Left lobe of liver (tissue), 2 donors: Measurements from ENCODE around the gene KIAA1217. TPM values are rescaled to one million over a fixed set of nuclear protein-coding genes. Genes with fewer than 3 reads are reported as not detected.
"Not testable (repeated sequence)": the region's sequence is repeated elsewhere in the genome, so short reads cannot be mapped to it uniquely, and the experiment has no call there.

Experiments used
- ATAC-seq: fragments of 200-7000 bp; cut with Tn5 transposase; one replicate; pipeline ENCODE4 v1.9.1; 2020; ENCODE audit warnings: mild to moderate bottlenecking, moderate library complexity
- DNase-seq: peaks from one replicate; pipeline ENCODE4 v3.0.0-alpha.2; 2020; ENCODE audit warnings: low spot score
- total RNA-seq: library from RNA; stranded (reverse); gene quantifications from one replicate; pipeline ENCODE4 v1.2.1, GENCODE V29; 2021
- donor health status: DM: no; HTN: no; CAD: no; lungs with moderate emphysema.
- donor health status: DM: no; HTN: yes; CAD: no.

KIAA1217 gene
- total RNA-seq, 1 donor from 2014 or later: 26.7 TPM

GRCh38 chr10:24324651-24325050 is 115.7 kb downstream of the KIAA1217 start:
- ATAC-seq: no peak

GRCh38 chr10:24331457-24331856 is 122.5 kb downstream of the KIAA1217 start:
- DNase-seq: no peak

More at GRCh38 chr10:24324651-24325050, 115.7 kb downstream of the KIAA1217 start:
- DNase-seq: no peak

GRCh38 chr10:24333736-24334135 is 124.8 kb downstream of the KIAA1217 start:
- DNase-seq: no peak
- no peak for ATAC-seq

More at GRCh38 chr10:24331457-24331856, 122.5 kb downstream of the KIAA1217 start:
- ATAC-seq: no peak

DNA sequence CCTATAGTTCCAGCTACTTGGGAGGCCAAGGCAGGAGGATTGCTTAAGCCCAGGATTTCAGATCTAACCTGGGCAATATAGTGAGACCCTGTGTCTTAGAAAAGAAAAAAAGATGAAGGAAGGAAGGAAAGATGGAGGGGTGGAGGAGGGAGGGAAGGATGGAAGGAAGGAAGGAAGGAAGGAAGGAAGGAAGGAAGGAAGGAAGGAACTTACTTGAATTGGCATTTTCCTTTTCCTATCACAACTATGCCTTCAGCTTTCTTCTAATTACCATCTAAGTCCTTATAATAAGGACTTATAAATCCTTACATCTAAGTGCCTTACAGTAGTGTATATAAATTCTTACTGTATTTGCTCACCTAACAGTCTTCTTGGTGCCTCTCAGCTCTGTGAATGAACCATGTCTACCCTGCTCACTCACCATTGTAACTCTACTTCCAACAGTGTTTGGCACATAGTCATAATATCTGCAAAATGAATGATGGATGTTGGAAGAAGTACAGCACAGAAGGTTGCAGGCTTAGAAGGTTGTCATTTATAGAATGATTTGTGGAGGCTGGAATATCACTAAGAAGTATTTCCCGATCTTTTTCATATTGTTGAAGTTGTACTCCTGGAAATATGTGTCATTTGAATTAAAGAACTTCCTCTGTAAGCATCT is 125.5 kb downstream of the KIAA1217 start:
- ATAC-seq: no peak
- no peak for DNase-seq

- not testable (repeated sequence) for ATAC-seq, DNase-seq
Measured at GRCh38 chr10:24337723-24338122, 128.8 kb downstream of the KIAA1217 start.

GRCh38 chr10:24339387-24339786 is 130.4 kb downstream of the KIAA1217 start:
- DNase-seq (no peak), ATAC-seq (peak; percentile 18)

DNA sequence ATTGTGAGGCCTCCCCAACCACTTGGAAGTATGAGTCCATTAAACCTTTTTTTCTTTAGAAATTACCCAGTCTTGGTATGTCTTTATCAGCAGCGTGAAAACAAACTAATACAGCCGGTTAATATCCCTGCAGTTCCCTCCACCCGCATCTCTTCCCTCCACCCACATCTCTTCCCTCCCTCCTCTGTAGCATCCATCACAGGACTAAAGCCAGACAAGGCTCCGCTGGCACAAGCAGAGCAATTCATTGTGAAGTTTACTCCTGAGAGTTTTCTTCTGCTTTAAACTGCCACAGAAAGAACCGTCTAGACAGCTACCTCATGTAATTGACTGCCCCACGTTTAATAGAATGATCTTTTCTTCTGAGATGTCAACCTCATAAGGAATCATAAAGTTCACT is 131.5 kb downstream of the KIAA1217 start:
- ATAC-seq: no peak
- no peak for DNase-seq

DNA sequence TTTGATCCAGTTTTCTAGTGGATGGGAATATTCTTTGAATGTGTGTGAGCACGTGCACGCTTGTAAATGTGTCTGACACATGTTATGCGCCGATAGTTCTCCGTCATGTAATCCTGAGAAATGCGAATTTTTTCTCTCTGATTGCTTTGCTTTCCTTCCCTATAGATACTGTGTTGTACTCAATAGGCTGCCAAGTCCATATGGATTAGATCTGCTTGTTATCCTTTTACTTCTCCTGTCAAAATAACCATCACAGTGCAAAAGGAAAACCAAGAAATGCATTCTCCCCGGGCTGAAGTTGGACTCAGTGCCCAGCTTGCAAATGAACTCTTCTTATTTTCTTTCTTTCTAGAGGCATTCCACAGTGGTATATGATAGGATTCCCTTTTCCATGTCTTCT is 131.9 kb downstream of the KIAA1217 start:
- DNase-seq (no peak), ATAC-seq (no peak)

DNA sequence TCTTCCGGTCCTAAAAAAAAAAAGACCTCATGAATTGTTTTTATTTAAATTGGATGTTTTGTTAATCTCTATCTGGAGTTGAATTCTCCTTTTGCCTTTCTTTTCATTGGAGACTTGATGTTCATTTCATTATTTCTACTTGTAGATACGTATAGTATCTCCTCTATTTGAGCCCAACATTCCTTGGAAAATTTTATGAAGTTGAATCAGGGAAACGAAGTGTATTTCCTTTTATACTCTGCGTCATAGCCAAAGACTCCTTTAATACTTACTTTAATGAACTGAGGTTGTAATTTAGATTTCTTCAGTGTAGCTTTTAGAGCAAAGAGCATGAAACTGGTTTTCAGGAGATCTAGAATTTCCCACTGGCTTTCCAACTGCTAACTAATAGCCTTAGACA is 132.4 kb downstream of the KIAA1217 start:
- DNase-seq (no peak), ATAC-seq (no peak)

- DNase-seq (no peak), ATAC-seq (no peak)
Measured at GRCh38 chr10:24341897-24342296, 133.0 kb downstream of the KIAA1217 start.

DNA sequence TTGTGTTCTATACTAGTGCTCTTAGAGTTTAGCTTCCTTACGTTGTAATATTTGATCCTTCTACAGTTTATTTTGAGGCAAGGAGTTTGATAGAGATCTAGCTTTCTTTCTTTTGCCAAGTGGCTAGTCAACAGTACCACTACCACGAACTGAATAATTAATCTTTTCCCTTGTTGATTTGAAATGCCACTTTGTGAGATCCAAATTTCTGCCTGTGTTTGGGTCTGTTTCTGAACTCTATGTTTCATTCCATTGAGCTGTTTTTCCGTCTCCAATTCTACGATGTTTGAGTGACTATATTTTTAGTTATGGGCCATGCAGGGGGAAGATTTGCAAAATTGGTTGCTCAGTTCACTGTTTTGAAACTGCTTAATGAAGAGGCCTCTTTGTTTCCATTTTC is 134.7 kb downstream of the KIAA1217 start:
- DNase-seq: no peak
- ATAC-seq: no peak

DNA sequence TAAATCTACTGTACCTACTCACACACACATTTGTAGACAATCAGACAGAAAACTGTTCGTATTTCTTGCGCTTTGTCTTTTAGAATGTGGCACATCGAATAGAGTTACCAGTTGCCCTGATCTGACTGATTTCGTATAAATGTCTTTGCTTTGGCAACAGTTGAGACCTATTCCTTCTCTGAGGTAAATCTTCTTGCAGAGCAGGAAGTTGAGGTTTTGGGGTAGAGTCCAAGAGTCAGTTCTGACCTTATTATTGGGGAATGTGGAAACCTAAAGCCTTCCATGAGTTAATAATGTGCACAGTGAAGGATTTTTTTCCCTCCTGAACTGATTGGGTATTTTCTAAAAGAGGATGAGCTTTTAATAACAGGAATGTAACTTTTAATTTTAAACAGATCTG is 135.3 kb downstream of the KIAA1217 start:
- ATAC-seq: peak; percentile 17

GRCh38 chr10:24344695-24345463 is 135.9 kb downstream of the KIAA1217 start:
- DNase-seq (no peak), ATAC-seq (no peak)

More for the DNA sequence above, 135.3 kb downstream of the KIAA1217 start:
- no peak for DNase-seq

GRCh38 chr10:24346877-24347519 is 138.1 kb downstream of the KIAA1217 start:
- DNase-seq (no peak), ATAC-seq (no peak)

- no peak for DNase-seq
Measured at GRCh38 chr10:24349379-24350001, 140.6 kb downstream of the KIAA1217 start.

DNA sequence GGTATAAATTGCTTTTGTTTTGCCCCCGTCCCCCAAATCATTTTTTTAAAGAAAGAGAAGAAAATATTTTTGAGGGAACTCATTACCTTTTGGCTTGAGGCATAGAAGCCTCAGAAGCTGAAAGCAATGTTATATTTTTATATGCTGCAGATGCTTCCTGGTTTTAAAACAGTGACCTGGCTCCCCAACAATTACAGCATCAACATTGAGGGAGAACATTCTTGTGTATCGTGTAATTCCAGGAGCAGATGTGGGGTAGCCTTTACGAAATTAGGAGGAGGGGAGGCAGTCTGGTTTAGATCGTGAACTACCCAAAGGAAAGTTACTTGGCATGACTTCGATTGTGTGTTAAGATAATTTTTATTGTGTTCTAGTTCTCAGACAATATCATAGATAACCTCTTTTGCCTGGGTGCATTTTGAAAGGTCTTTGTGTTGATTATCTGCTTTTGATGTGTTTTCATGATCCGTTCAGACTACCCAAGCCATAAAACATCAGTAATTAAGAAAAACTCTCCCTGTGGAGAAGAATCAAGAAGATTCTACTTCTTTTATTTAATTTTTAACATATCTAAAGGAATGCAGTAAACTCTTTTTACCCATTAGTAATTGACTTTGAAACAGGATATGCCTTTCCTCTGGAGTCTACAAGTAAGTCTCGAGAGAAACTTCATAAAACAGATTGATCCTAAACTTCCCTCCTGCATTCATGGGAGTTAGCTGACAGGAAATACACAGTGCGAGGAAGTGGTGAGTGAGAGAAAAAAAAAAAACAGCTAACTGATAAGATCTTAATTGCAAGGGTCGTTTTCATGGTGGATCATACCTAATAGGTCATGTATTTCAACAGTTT is 141.4 kb downstream of the KIAA1217 start:
- ATAC-seq (no peak), DNase-seq (no peak)

More at GRCh38 chr10:24349379-24350001, 140.6 kb downstream of the KIAA1217 start:
- ATAC-seq: no peak

DNA sequence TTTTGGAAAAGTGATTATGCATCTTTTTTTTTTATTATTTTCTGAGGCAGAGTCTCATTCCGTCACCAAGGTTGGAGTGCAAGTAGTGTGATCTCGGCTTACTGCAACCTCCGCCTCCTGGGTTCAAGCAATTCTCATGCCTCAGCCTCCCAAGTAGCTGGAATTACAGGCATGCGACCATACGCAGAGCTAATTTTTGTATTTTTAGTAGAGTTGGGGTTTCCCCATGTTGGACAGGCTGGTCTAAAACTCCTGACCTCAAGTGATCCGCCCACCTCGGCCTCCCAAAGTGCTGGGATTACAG is 141.9 kb downstream of the KIAA1217 start:
- not testable (repeated sequence) for ATAC-seq

DNA sequence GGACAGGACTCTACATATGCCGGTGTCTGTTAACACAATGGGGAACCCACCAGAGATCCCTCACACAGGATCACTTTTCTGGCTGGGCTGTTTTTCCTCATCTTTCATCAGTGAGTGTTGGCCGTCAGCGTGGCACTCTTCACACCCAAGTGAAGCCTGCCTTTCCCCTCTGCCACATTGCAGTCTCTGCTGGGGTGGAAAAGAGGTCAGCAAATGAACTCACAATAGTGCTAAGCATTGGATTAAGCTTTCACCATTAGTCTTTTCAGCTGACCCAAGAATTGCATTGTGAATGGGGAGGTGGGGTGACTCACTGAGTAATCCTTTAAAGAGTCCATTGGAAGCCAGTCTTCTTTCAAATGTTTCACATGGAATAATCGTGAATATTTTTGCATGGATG is 143.0 kb downstream of the KIAA1217 start:
- ATAC-seq: no peak

More for the DNA sequence above, 141.9 kb downstream of the KIAA1217 start:
- not testable (repeated sequence) for DNase-seq

DNA sequence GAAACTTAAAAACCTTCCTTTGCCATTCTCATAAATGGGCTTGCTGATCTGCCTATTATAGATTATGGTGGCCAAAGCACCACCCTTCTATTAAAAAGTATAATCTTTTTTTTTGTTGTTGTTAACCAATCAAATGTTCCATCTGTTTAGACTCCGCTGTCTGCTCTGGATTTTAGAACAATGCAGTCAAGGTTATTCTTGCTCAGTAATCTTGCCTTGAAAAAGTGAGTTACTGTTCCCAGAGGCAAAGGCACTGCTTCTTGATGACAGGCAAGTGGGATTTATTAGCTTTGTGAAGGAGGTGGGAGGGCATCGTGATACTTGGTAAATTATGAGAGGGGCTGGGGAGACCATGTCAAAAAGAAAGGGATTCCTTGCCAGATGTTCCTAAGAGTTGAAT is 143.5 kb downstream of the KIAA1217 start:
- ATAC-seq: no peak
- no peak for DNase-seq

More for the DNA sequence above, 143.0 kb downstream of the KIAA1217 start:
- DNase-seq: no peak

GRCh38 chr10:24353319-24353718 is 144.4 kb downstream of the KIAA1217 start:
- ATAC-seq (no peak), DNase-seq (no peak)
